ENCODE measurements around the gene SHCBP1. TPM values are rescaled to one million over a fixed set of nuclear protein-coding genes. Genes with fewer than 3 reads are reported as not detected.
A peak's percentile ranks its signal among the peaks of the same experiment; 100 is the strongest.

SHCBP1 gene
- total and polyA plus RNA-seq, 8 donors: 0.04 to 0.86 (median 0.43) TPM; not detected in 1

- 78 to 80% methylated on average over 7 of the region's 7 CpGs for whole genome bisulfite sequencing, 2 donors
- FAIRE-seq: no peak
- no peak for ATAC-seq
Observed at GRCh38 chr16:46621934-46622676, 926 bp upstream of the SHCBP1 start.

GRCh38 chr16:46620266-46621005 is 743 bp downstream of the SHCBP1 start:
- intact Hi-C loops (cut with DNase I): no loop called here
- FAIRE-seq (no peak), DNase-seq (no peak), ATAC-seq (no peak)
- Histone ChIP-seq H3K4me1 (peaks cover 0 to 3% (median 0%) of the 10 kb centered on the region in 3 donors), H3K27me3 (no peaks in the 10 kb centered on the region), H3K27ac (no peak overlapping the region), H3K9me3 (no peaks in the 10 kb centered on the region), H3K36me3 (no peaks in the 10 kb centered on the region), H3K4me3 (peak overlapping the region; percentile 30 to 74 (median 38))
- 5 to 6% methylated on average over 11 of the region's 11 CpGs for WGBS, 2 donors
- TF ChIP-seq, protein P1, sequence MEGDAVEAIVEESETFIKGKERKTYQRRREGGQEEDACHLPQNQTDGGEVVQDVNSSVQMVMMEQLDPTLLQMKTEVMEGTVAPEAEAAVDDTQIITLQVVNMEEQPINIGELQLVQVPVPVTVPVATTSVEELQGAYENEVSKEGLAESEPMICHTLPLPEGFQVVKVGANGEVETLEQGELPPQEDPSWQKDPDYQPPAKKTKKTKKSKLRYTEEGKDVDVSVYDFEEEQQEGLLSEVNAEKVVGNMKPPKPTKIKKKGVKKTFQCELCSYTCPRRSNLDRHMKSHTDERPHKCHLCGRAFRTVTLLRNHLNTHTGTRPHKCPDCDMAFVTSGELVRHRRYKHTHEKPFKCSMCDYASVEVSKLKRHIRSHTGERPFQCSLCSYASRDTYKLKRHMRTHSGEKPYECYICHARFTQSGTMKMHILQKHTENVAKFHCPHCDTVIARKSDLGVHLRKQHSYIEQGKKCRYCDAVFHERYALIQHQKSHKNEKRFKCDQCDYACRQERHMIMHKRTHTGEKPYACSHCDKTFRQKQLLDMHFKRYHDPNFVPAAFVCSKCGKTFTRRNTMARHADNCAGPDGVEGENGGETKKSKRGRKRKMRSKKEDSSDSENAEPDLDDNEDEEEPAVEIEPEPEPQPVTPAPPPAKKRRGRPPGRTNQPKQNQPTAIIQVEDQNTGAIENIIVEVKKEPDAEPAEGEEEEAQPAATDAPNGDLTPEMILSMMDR (IDR thresholded peaks at IDR 0.05): no peak

More at GRCh38 chr16:46621934-46622676, 926 bp upstream of the SHCBP1 start:
- DNase-seq: no peak
- H3K27me3 ChIP-seq: no peaks in the 10 kb centered on the region
- H3K4me1 ChIP-seq: peaks cover 0 to 3% (median 0%) of the 10 kb centered on the region in 3 donors
- intact Hi-C loops (cut with DNase I): no loop called here
- no peaks in the 10 kb centered on the region for H3K36me3 ChIP-seq
- no peaks in the 10 kb centered on the region for H3K9me3 ChIP-seq
- H3K27ac ChIP-seq: no peak overlapping the region
- H3K4me3 ChIP-seq: no peak overlapping the region
- TF ChIP-seq, protein P1 (IDR thresholded peaks at IDR 0.05): no peak

DNA sequence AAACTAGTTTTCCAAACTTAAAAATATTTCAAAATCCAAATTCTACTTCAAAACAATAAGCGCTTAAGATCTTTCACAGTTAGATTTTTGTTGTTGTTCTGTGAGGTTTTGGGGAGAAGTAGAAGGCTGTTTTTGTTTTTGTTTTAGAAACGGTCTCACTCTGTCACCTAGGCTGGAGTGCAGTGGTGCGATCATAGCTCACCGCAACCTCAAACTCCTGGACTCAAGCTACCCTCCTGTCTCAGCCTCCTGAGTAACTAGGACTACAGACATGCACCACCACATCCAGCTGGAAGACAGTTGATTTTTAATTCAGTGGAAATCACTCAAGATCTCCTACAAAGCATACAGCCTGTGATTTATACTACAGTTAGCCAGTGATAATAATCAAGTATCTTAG is 2.7 kb downstream of the SHCBP1 start:
- no peak overlapping the region for H3K27ac ChIP-seq

DNA sequence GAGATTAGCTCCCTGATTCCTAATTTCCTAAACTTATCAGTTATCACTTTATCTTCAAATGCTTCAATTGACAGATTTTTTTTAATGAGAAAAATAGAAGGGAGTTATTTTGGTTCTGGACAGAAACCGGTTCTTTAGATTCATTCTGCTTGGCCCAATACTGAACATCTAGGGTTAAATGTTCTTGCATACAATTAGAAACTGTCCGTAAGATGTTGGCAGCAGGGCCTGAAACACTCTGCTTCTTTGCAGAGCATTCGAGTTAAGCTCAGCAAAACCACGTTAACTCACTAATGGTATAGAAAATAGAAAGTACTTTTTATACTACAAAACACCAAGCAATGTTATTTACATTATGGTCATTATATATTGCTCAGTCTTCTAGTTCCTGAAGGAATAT is 7.2 kb downstream of the SHCBP1 start:
- ATAC-seq (no peak), DNase-seq (no peak), FAIRE-seq (no peak)
- Histone ChIP-seq H3K27me3 (no peaks in the 10 kb centered on the region), H3K4me1 (no peaks in the 10 kb centered on the region), H3K27ac (no peak overlapping the region), H3K36me3 (no peaks in the 10 kb centered on the region), H3K4me3 (no peak overlapping the region), H3K9me3 (no peaks in the 10 kb centered on the region)
- TF ChIP-seq, protein P1 (IDR thresholded peaks at IDR 0.05): no peak
- intact Hi-C loops (cut with DNase I): no loop called here
- 67 to 70% methylated on average over 4 of the region's 4 CpGs for WGBS, 2 donors

More for the DNA sequence above, 2.7 kb downstream of the SHCBP1 start:
- Histone ChIP-seq H3K4me1 (peaks cover 0 to 3% (median 0%) of the 10 kb centered on the region in 3 donors), H3K9me3 (no peaks in the 10 kb centered on the region), H3K36me3 (no peaks in the 10 kb centered on the region), H3K27me3 (no peaks in the 10 kb centered on the region), H3K4me3 (no peak overlapping the region)
- DNase-seq: no peak
- no peak for FAIRE-seq
- TF ChIP-seq, protein P1 (IDR thresholded peaks at IDR 0.05): no peak
- intact Hi-C loops (cut with DNase I): no loop called here
- 84 to 90% methylated on average over 4 of the region's 4 CpGs for WGBS, 2 donors
- no peak for ATAC-seq
